Measurements from ENCODE around the gene CDH20. TPM values are rescaled to one million over a fixed set of nuclear protein-coding genes. Genes with fewer than 3 reads are reported as not detected.

CDH20 gene
- polyA plus RNA-seq, 2 of the 4 experiments (the other 2 are of a cell fraction), result not detected

- TF ChIP-seq JUN (IDR thresholded peaks at IDR 0.05) (no peak), SMC3 (IDR thresholded peaks at IDR 0.05) (no peak), HOXB5 (CRISPR knock-in tag; IDR thresholded peaks at IDR 0.05) (no peak), ZFP36 (IDR thresholded peaks at IDR 0.05; ENCODE audit: borderline replicate concordance, partially characterized antibody) (no peak), CBX8 (IDR thresholded peaks at IDR 0.05) (no peak), MYC (IDR thresholded peaks at IDR 0.05; ENCODE audit: borderline replicate concordance, low read length) (no peak), TFCP2L1 (CRISPR knock-in tag; IDR thresholded peaks at IDR 0.05) (no peak), RAD21 (conservative IDR thresholded peaks at IDR 0.05 in 1 of 2, IDR thresholded peaks at IDR 0.05 in 1 of 2) (no peak), POLR2AphosphoS2 (conservative IDR thresholded peaks at IDR 0.05; ENCODE audit: low read length) (no peak), EHMT2 (IDR thresholded peaks at IDR 0.05; ENCODE audit: low read depth) (no peak), NR3C1 (IDR thresholded peaks at IDR 0.05) (no peak)
- WGBS (ENCODE audit: missing lambda C conversion rate), result 5% methylated on average over 5 of the region's 6 CpGs
- no peak for DNase-seq (ENCODE audit: low read depth in 1 of 2, low spot score in 1 of 2)
- FAIRE-seq, result no peak
- Histone ChIP-seq H3K9me3 (no peaks in the 10 kb centered on the region), H3K4me2 (no peak overlapping the region), H3K4me3 (no peak overlapping the region), H3K27ac (no peak overlapping the region), H3K4me1 (no peaks in the 10 kb centered on the region)
- no peak for ATAC-seq
- CTCF ChIA-PET, result no interaction called here
- POLR2A ChIA-PET, result no interaction called here
Measured at GRCh38 chr18:61531182-61531581, 198.0 kb downstream of the CDH20 start.

DNA sequence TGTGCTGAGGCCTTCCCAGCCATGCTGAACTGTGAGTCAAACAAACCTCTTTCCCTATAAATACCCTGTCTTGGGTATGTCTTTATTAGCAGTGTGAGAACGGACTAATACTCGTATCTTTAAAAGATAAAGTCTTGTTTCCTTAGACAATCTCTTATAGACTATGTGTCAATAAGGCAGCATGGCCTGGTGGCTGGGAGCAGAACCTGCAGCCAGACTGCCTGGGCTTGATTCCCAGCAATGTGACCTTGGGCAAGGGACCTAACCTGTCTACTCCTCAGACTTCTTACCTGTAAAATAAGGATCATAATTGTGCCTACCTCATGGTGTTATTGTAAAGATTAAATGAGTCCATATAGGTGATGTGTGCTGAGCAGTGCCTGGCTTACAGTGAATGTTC, 198.7 kb downstream of the CDH20 start:
- no peak for DNase-seq (ENCODE audit: low read depth in 1 of 2, low spot score in 1 of 2)
- H3K4me3 ChIP-seq, result no peak overlapping the region
- ATAC-seq, result no peak
- WGBS (ENCODE audit: missing lambda C conversion rate), result 3% methylated on average over 2 of the region's 2 CpGs
- ChIA-PET POLR2A (no interaction called here), CTCF (no interaction called here)
- H3K9me3 ChIP-seq, result no peaks in the 10 kb centered on the region
- no peak for TF ChIP-seq PHF8 (IDR thresholded peaks at IDR 0.05; ENCODE audit: borderline replicate concordance, low read depth)
- TF ChIP-seq MYC (IDR thresholded peaks at IDR 0.05; ENCODE audit: borderline replicate concordance, low read length), result no peak
- TF ChIP-seq HEYL (CRISPR knock-in tag; IDR thresholded peaks at IDR 0.05), result no peak
- FAIRE-seq, result no peak
- H3K27ac ChIP-seq, result no peak overlapping the region
- H3K4me2 ChIP-seq, result no peak overlapping the region
- no peaks in the 10 kb centered on the region for H3K4me1 ChIP-seq

GRCh38 chr18:61535401-61535800, 202.2 kb downstream of the CDH20 start:
- Histone ChIP-seq H3K27ac (no peak overlapping the region), H3K9me3 (no peaks in the 10 kb centered on the region), H3K4me2 (no peak overlapping the region), H3K4me3 (no peak overlapping the region), H3K4me1 (no peaks in the 10 kb centered on the region)
- 47% methylated on average over 4 of the region's 4 CpGs for WGBS (ENCODE audit: missing lambda C conversion rate)
- FAIRE-seq, result no peak
- ATAC-seq, result no peak
- CTCF ChIA-PET, result no interaction called here
- POLR2A ChIA-PET, result no interaction called here
- no peak for DNase-seq (ENCODE audit: low read depth in 1 of 2, low spot score in 1 of 2)
- TF ChIP-seq JUNB (IDR thresholded peaks at IDR 0.05) (no peak), NR3C1 (IDR thresholded peaks at IDR 0.05) (no peak), EHMT2 (IDR thresholded peaks at IDR 0.05; ENCODE audit: low read depth) (no peak), NPAS2 (CRISPR knock-in tag; IDR thresholded peaks at IDR 0.05; ENCODE audit: borderline replicate concordance) (no peak), RAD21 (conservative IDR thresholded peaks at IDR 0.05 in 1 of 2, IDR thresholded peaks at IDR 0.05 in 1 of 2) (no peak), HDAC2 (IDR thresholded peaks at IDR 0.05) (no peak), RCOR1 (IDR thresholded peaks at IDR 0.05; ENCODE audit: low read depth, low read length) (no peak), FOXS1 (CRISPR knock-in tag; IDR thresholded peaks at IDR 0.05) (no peak), BHLHE40 (IDR thresholded peaks at IDR 0.05; ENCODE audit: low read depth, low read length) (no peak)
- TF ChIP-seq, protein P1, sequence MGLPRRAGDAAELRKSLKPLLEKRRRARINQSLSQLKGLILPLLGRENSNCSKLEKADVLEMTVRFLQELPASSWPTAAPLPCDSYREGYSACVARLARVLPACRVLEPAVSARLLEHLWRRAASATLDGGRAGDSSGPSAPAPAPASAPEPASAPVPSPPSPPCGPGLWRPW (IDR thresholded peaks at IDR 0.05), result no peak

DNA sequence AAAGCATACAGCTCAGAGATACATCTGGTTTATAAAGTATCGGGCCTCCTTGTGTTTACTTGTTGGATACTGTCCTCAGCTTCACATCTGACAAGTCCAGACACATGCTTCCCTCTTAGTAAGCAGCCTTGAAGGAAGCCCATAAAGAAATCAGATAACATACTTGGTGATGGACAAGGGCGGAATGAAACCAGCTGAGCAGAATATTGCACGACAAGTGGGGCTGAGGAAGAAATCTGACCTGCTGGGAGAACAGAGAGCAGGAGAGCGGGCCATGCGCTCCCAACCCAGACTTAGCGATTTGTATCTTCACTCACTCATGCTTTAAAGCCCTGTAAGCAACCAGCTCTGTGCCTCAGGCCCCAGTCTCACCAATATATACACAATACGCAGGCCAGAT, 208.4 kb downstream of the CDH20 start:
- DNase-seq (ENCODE audit: low read depth in 1 of 2, low spot score in 1 of 2) (no peak), FAIRE-seq (no peak), ATAC-seq (no peak)
- no peaks in the 10 kb centered on the region for H3K4me1 ChIP-seq
- 64% methylated on average over 7 of the region's 7 CpGs for WGBS (ENCODE audit: missing lambda C conversion rate)
- CTCF ChIA-PET, result interaction anchor here (1.3 kb wide), 1 partner anchor 9 kb away, joined by 3 read pairs; no protein-coding TSS in a partner anchor
- no peaks in the 10 kb centered on the region for H3K9me3 ChIP-seq
- H3K27ac ChIP-seq, result no peak overlapping the region
- H3K4me3 ChIP-seq, result no peak overlapping the region
- TF ChIP-seq MAZ (IDR thresholded peaks at IDR 0.05; ENCODE audit: borderline replicate concordance, low read depth, low read length) (no peak), EP300 (IDR thresholded peaks at IDR 0.05) (no peak), HOXA7 (CRISPR knock-in tag; IDR thresholded peaks at IDR 0.05) (no peak), RAD21 (conservative IDR thresholded peaks at IDR 0.05 in 1 of 2, IDR thresholded peaks at IDR 0.05 in 1 of 2) (no peak), NFE2L2 (conservative IDR thresholded peaks at IDR 0.05; ENCODE audit: low read length) (no peak), POLR2A (IDR thresholded peaks at IDR 0.05; ENCODE audit: low read length) (no peak), ZNF302 (CRISPR knock-in tag; IDR thresholded peaks at IDR 0.05) (no peak)
- H3K4me2 ChIP-seq, result no peak overlapping the region
- POLR2A ChIA-PET, result no interaction called here

Data from A549 (cell line).